Activated naive CD4-positive, alpha-beta T cell treated with anti-CD3 and anti-CD28 coated beads for 36 hours (primary cell): ENCODE measurements around the gene KCNJ6. TPM values are rescaled to one million over a fixed set of nuclear protein-coding genes. Genes with fewer than 3 reads are reported as not detected.

Experiments used
- CTCF ChIA-PET: fragments of 350-600 bp; sonication (Branson Sonifier 250); formaldehyde crosslinking; loops from one replicate; lab custom pipeline; 2021; ENCODE audit warnings: antibody characterized with exemption; lab: Charles Lee
- DNase-seq: peaks from one replicate; pipeline ENCODE4 v3.0.0-alpha.2; 2020
- H3K27ac Mint-ChIP-seq: one replicate; pipeline ENCODE4 v1.8.0; 2021; ENCODE audit warnings: mild to moderate bottlenecking, mixed read lengths
- H3K27me3 Mint-ChIP-seq: one replicate; pipeline ENCODE4 v1.8.0; 2021; ENCODE audit warnings: low read depth, mixed read lengths
- H3K36me3 Mint-ChIP-seq: one replicate; pipeline ENCODE4 v1.8.0; 2021; ENCODE audit warnings: low read depth, mixed read lengths
- H3K4me1 Mint-ChIP-seq: one replicate; pipeline ENCODE4 v1.8.0; 2021; ENCODE audit warnings: low read depth, mixed read lengths
- H3K4me3 Mint-ChIP-seq: one replicate; pipeline ENCODE4 v1.8.0; 2021; ENCODE audit warnings: mild to moderate bottlenecking, moderate library complexity, mixed read lengths
- H3K9me3 Mint-ChIP-seq: one replicate; pipeline ENCODE4 v1.8.0; 2021; ENCODE audit warnings: mixed read lengths
- intact Hi-C: fragments of 100-400 bp; cut with micrococcal nuclease; formaldehyde crosslinking; loops from one replicate; pipeline ENCODE4 v1.15.1; 2023
- total RNA-seq, 2 experiments: library from RNA; stranded (reverse); gene quantifications; one replicate each; pipeline ENCODE4 v1.2.3, GENCODE V29; 2021

KCNJ6 gene
- total RNA-seq, 2 experiments from 2014 or later: not detected

- CTCF ChIA-PET: no interaction called here
- peaks cover 8% of the 10 kb centered on the region for H3K27me3 Mint-ChIP-seq
- no peaks in the 10 kb centered on the region for H3K4me1 Mint-ChIP-seq
- H3K9me3 Mint-ChIP-seq: no peaks in the 10 kb centered on the region
- no peak for DNase-seq
- intact Hi-C loops: no loop called here
- H3K4me3 Mint-ChIP-seq: no peak overlapping the region
- no peak overlapping the region for H3K27ac Mint-ChIP-seq
- H3K36me3 Mint-ChIP-seq: no peaks in the 10 kb centered on the region
Observed at GRCh38 chr21:37753122-37753599, 163.1 kb downstream of the KCNJ6 start.

GRCh38 chr21:37751268-37751975 lies 164.8 kb downstream of the KCNJ6 start:
- CTCF ChIA-PET: no interaction called here
- Mint-ChIP-seq H3K36me3 (no peaks in the 10 kb centered on the region), H3K27me3 (peaks cover 3% of the 10 kb centered on the region)

GRCh38 chr21:37749132-37749531 lies 167.1 kb downstream of the KCNJ6 start:
- intact Hi-C loops: no loop called here

More at GRCh38 chr21:37751268-37751975, 164.8 kb downstream of the KCNJ6 start:
- Mint-ChIP-seq H3K9me3 (no peaks in the 10 kb centered on the region), H3K4me3 (no peak overlapping the region), H3K4me1 (no peaks in the 10 kb centered on the region), H3K27ac (no peak overlapping the region)
- intact Hi-C loops: no loop called here
- no peak for DNase-seq

GRCh38 chr21:37748351-37748750 lies 167.9 kb downstream of the KCNJ6 start:
- CTCF ChIA-PET: no interaction called here

More at GRCh38 chr21:37749132-37749531, 167.1 kb downstream of the KCNJ6 start:
- no peak overlapping the region for H3K27ac Mint-ChIP-seq
- DNase-seq: no peak
- CTCF ChIA-PET: interaction anchor here (1.2 kb wide), 1 partner anchor 10 kb away, joined by 3 read pairs; no protein-coding TSS in a partner anchor
- H3K36me3 Mint-ChIP-seq: no peaks in the 10 kb centered on the region
- peaks cover 3% of the 10 kb centered on the region for H3K27me3 Mint-ChIP-seq
- H3K4me1 Mint-ChIP-seq: no peaks in the 10 kb centered on the region
- H3K4me3 Mint-ChIP-seq: no peak overlapping the region
- H3K9me3 Mint-ChIP-seq: no peaks in the 10 kb centered on the region

GRCh38 chr21:37746849-37747248 lies 169.4 kb downstream of the KCNJ6 start:
- Mint-ChIP-seq H3K4me1 (no peaks in the 10 kb centered on the region), H3K36me3 (no peaks in the 10 kb centered on the region), H3K9me3 (no peaks in the 10 kb centered on the region), H3K27ac (no peak overlapping the region), H3K27me3 (peaks cover 3% of the 10 kb centered on the region), H3K4me3 (no peak overlapping the region)
- no peak for DNase-seq
- intact Hi-C loops: no loop called here
- CTCF ChIA-PET: no interaction called here

More at GRCh38 chr21:37748351-37748750, 167.9 kb downstream of the KCNJ6 start:
- Mint-ChIP-seq H3K4me1 (no peaks in the 10 kb centered on the region), H3K4me3 (no peak overlapping the region), H3K27ac (no peak overlapping the region), H3K27me3 (peaks cover 3% of the 10 kb centered on the region), H3K9me3 (no peaks in the 10 kb centered on the region), H3K36me3 (no peaks in the 10 kb centered on the region)
- no peak for DNase-seq
- intact Hi-C loops: no loop called here

GRCh38 chr21:37744551-37744950 lies 171.7 kb downstream of the KCNJ6 start:
- no peak for DNase-seq
- peaks cover 4% of the 10 kb centered on the region for H3K27me3 Mint-ChIP-seq
- H3K4me1 Mint-ChIP-seq: no peaks in the 10 kb centered on the region
- intact Hi-C loops: no loop called here
- H3K27ac Mint-ChIP-seq: no peak overlapping the region
- CTCF ChIA-PET: no interaction called here
- H3K36me3 Mint-ChIP-seq: no peaks in the 10 kb centered on the region
- H3K9me3 Mint-ChIP-seq: no peaks in the 10 kb centered on the region
- no peak overlapping the region for H3K4me3 Mint-ChIP-seq

GRCh38 chr21:37742532-37742931 lies 173.7 kb downstream of the KCNJ6 start:
- DNase-seq: no peak
- Mint-ChIP-seq H3K4me1 (no peaks in the 10 kb centered on the region), H3K27ac (no peak overlapping the region), H3K36me3 (no peaks in the 10 kb centered on the region), H3K27me3 (peaks cover 5% of the 10 kb centered on the region), H3K9me3 (no peaks in the 10 kb centered on the region), H3K4me3 (no peak overlapping the region)
- CTCF ChIA-PET: no interaction called here
- intact Hi-C loops: no loop called here

- CTCF ChIA-PET: no interaction called here
- H3K9me3 Mint-ChIP-seq: no peaks in the 10 kb centered on the region
- H3K36me3 Mint-ChIP-seq: no peaks in the 10 kb centered on the region
- no peak for DNase-seq
- no peaks in the 10 kb centered on the region for H3K4me1 Mint-ChIP-seq
- no peak overlapping the region for H3K4me3 Mint-ChIP-seq
- peaks cover 5% of the 10 kb centered on the region for H3K27me3 Mint-ChIP-seq
- intact Hi-C loops: no loop called here
- no peak overlapping the region for H3K27ac Mint-ChIP-seq
Observed at GRCh38 chr21:37742115-37742514, 174.1 kb downstream of the KCNJ6 start.

- H3K9me3 Mint-ChIP-seq: no peaks in the 10 kb centered on the region
- H3K4me3 Mint-ChIP-seq: no peak overlapping the region
- intact Hi-C loops: no loop called here
- DNase-seq: no peak
- no peaks in the 10 kb centered on the region for H3K36me3 Mint-ChIP-seq
- H3K4me1 Mint-ChIP-seq: no peaks in the 10 kb centered on the region
- no peak overlapping the region for H3K27ac Mint-ChIP-seq
- peaks cover 9% of the 10 kb centered on the region for H3K27me3 Mint-ChIP-seq
- CTCF ChIA-PET: no interaction called here
Observed at GRCh38 chr21:37737996-37738395, 178.3 kb downstream of the KCNJ6 start.

GRCh38 chr21:37737507-37737906 lies 178.8 kb downstream of the KCNJ6 start:
- Mint-ChIP-seq H3K27ac (no peak overlapping the region), H3K36me3 (no peaks in the 10 kb centered on the region), H3K9me3 (no peaks in the 10 kb centered on the region), H3K4me1 (no peaks in the 10 kb centered on the region), H3K4me3 (no peak overlapping the region), H3K27me3 (peaks cover 9% of the 10 kb centered on the region)
- DNase-seq: no peak
- CTCF ChIA-PET: no interaction called here
- intact Hi-C loops: no loop called here

- Mint-ChIP-seq H3K4me3 (no peak overlapping the region), H3K36me3 (no peaks in the 10 kb centered on the region), H3K27ac (no peak overlapping the region), H3K4me1 (no peaks in the 10 kb centered on the region), H3K9me3 (no peaks in the 10 kb centered on the region), H3K27me3 (peaks cover 9% of the 10 kb centered on the region)
- intact Hi-C loops: no loop called here
- CTCF ChIA-PET: no interaction called here
- no peak for DNase-seq
Observed at GRCh38 chr21:37734846-37735245, 181.4 kb downstream of the KCNJ6 start.

- intact Hi-C loops: no loop called here
- Mint-ChIP-seq H3K4me3 (no peak overlapping the region), H3K27ac (no peak overlapping the region), H3K4me1 (no peaks in the 10 kb centered on the region), H3K27me3 (peaks cover 9% of the 10 kb centered on the region), H3K36me3 (no peaks in the 10 kb centered on the region), H3K9me3 (no peaks in the 10 kb centered on the region)
- CTCF ChIA-PET: interaction anchor here (1.2 kb wide), 1 partner anchor 39 kb away, joined by 3 read pairs; no protein-coding TSS in a partner anchor
- DNase-seq: no peak
Observed at GRCh38 chr21:37732927-37733326, 183.3 kb downstream of the KCNJ6 start.

- H3K36me3 Mint-ChIP-seq: no peaks in the 10 kb centered on the region
- intact Hi-C loops: no loop called here
- CTCF ChIA-PET: no interaction called here
- H3K4me3 Mint-ChIP-seq: no peak overlapping the region
- no peak for DNase-seq
- H3K27me3 Mint-ChIP-seq: peaks cover 29% of the 10 kb centered on the region
- H3K4me1 Mint-ChIP-seq: no peaks in the 10 kb centered on the region
- H3K27ac Mint-ChIP-seq: no peak overlapping the region
- H3K9me3 Mint-ChIP-seq: no peaks in the 10 kb centered on the region
Observed at GRCh38 chr21:37724201-37724600, 192.1 kb downstream of the KCNJ6 start.
